Measurements from ENCODE around the gene DUSP10. TPM values are rescaled to one million over a fixed set of nuclear protein-coding genes. Genes with fewer than 3 reads are reported as not detected.

Gene DUSP10
- total and polyA plus RNA-seq, 3 donors from 2014 or later, result 12.3 to 17.4 (median 14.6) TPM

DNA sequence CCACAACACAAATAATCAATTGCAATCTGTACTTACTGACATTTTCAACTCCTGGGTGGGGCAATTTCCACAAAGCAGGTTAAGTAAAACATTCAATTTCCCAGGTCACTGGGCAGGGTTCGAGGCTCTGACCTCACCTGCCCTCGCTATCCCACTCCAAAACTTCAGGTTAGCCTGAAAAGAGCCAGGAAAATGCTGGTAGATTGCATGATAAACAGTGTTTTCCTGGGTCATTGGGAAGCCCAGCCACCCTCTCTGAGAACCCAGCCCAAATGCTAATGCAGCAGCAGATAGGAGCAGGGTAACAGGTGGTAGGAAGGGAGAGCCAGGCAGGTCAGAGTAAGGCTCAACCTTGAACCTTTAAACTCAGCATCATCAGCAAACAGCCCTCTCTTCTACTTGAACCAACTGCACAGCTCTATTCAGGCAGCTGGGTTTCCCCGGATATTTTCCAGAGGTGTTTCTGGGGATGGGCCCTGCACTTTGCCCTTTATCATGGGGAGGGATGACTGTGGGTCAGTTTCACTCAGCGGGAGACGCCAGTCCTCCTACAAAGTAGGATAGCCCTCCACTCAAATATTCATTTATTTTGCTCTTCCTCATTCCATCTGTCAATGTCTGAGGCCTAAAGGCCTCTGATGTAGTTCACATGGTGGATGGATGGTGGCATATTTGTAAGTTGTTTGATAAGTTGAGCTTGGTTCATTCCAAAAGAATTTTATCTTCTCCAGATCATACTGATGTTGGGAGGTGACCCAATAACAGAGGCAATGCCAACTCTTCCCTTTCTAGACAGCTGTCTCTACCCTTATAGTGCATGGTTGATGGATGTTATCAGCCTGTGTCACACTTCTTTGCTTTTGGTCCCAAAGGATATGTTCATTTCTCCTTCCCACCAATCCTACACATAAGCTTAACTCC lies 65.7 kb downstream of the DUSP10 start:
- H3K9me3 ChIP-seq, result no peaks in the 10 kb centered on the region
- H3K4me3 ChIP-seq, result no peak overlapping the region
- 74 to 79% methylated on average over 5 of the region's 5 CpGs for WGBS, 2 donors
- no peak for DNase-seq
- H3K27me3 ChIP-seq, result no peaks in the 10 kb centered on the region
- H3K27ac ChIP-seq, result no peak overlapping the region
- TF ChIP-seq POLR2A (IDR thresholded peaks at IDR 0.05), result no peak
- TF ChIP-seq, protein P1, sequence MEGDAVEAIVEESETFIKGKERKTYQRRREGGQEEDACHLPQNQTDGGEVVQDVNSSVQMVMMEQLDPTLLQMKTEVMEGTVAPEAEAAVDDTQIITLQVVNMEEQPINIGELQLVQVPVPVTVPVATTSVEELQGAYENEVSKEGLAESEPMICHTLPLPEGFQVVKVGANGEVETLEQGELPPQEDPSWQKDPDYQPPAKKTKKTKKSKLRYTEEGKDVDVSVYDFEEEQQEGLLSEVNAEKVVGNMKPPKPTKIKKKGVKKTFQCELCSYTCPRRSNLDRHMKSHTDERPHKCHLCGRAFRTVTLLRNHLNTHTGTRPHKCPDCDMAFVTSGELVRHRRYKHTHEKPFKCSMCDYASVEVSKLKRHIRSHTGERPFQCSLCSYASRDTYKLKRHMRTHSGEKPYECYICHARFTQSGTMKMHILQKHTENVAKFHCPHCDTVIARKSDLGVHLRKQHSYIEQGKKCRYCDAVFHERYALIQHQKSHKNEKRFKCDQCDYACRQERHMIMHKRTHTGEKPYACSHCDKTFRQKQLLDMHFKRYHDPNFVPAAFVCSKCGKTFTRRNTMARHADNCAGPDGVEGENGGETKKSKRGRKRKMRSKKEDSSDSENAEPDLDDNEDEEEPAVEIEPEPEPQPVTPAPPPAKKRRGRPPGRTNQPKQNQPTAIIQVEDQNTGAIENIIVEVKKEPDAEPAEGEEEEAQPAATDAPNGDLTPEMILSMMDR (IDR thresholded peaks at IDR 0.05), result no peak
- no peaks in the 10 kb centered on the region for H3K4me1 ChIP-seq
- intact Hi-C loops (cut with DNase I; ENCODE audit: low total_unique reads), result no loop called here
- no peaks in the 10 kb centered on the region for H3K36me3 ChIP-seq (ENCODE audit: low read depth, missing control alignments)

DNA sequence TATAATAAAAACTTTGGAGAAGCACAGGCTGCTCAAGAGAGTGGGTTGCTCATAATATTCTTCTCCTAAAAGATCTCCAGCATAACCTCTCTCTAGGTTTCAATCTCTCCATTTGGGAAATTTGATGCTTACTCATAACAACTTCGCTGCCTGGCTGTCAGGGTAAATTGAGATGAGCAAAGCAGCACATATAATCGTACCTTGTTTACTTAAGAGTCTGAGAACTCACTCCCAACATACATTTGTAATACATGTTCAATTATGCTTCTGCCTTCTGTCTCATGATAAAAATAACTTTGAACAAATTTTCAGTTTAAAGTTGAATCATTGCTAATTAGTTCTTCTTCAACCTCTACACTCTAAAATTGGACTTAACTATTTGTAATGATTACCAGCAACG lies 68.9 kb downstream of the DUSP10 start:
- Histone ChIP-seq H3K36me3 (ENCODE audit: low read depth, missing control alignments) (no peaks in the 10 kb centered on the region), H3K27me3 (no peaks in the 10 kb centered on the region), H3K4me3 (no peak overlapping the region), H3K4me1 (no peaks in the 10 kb centered on the region), H3K27ac (no peak overlapping the region), H3K9me3 (no peaks in the 10 kb centered on the region)
- DNase-seq, result no peak
- WGBS, 2 donors, result 88 to 91% methylated on average over 3 of the region's 3 CpGs
- TF ChIP-seq, protein P1 (IDR thresholded peaks at IDR 0.05), result no peak
- TF ChIP-seq POLR2A (IDR thresholded peaks at IDR 0.05), result no peak
- intact Hi-C loops (cut with DNase I; ENCODE audit: low total_unique reads), result no loop called here

DNA sequence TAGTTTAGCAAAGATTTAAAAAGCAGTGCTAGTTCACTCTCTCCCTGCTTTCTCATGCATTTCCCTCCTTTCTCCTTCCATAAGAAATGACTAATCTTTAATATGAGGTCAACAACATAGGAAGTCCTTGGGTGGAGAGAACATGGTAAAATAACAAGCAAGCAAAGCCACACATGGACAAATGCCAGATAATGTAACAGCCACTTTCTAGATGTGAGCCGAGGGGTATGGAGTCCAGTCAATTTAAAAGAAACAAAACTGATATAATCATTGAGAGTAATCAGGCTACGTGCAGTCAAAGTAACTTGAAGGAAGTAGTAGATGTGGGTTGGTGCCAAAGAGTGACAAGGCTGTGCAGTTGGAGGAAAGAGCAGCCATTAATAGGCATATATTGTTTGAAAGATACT lies 69.6 kb downstream of the DUSP10 start:
- WGBS, 2 donors, result 74 to 80% methylated on average over 2 of the region's 2 CpGs
- Histone ChIP-seq H3K4me3 (no peak overlapping the region), H3K27me3 (no peaks in the 10 kb centered on the region), H3K9me3 (no peaks in the 10 kb centered on the region), H3K36me3 (ENCODE audit: low read depth, missing control alignments) (no peaks in the 10 kb centered on the region), H3K27ac (no peak overlapping the region), H3K4me1 (no peaks in the 10 kb centered on the region)
- TF ChIP-seq POLR2A (IDR thresholded peaks at IDR 0.05), result no peak
- TF ChIP-seq, protein P1 (IDR thresholded peaks at IDR 0.05), result no peak
- intact Hi-C loops (cut with DNase I; ENCODE audit: low total_unique reads), result no loop called here
- DNase-seq, result no peak

DNA sequence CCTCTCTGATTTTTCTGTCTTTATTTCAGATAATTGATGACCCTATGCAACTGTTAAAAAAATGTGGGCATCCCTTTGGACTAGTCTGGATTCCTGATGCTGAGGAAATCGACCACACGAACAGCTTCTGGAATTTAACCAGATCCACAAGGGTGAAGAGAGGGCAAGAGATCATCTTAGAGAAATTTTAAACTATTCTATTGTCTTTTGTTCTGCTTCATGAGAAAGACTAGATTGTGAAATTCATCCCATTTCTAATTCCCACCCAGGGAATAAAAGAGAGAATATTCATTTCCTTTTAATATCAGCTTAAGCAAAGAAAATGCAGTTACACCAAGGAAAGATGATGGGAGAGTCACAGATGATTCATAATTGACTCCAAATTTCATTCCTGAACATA lies 71.8 kb downstream of the DUSP10 start:
- no peaks in the 10 kb centered on the region for H3K9me3 ChIP-seq
- no peaks in the 10 kb centered on the region for H3K4me1 ChIP-seq
- DNase-seq, result no peak
- H3K27ac ChIP-seq, result no peak overlapping the region
- H3K4me3 ChIP-seq, result no peak overlapping the region
- H3K36me3 ChIP-seq (ENCODE audit: low read depth, missing control alignments), result no peaks in the 10 kb centered on the region
- intact Hi-C loops (cut with DNase I; ENCODE audit: low total_unique reads), result no loop called here
- TF ChIP-seq, protein P1 (IDR thresholded peaks at IDR 0.05), result no peak
- TF ChIP-seq POLR2A (IDR thresholded peaks at IDR 0.05), result no peak
- H3K27me3 ChIP-seq, result no peaks in the 10 kb centered on the region
- WGBS, 2 donors, result 83 to 89% methylated on average over 2 of the region's 2 CpGs

DNA sequence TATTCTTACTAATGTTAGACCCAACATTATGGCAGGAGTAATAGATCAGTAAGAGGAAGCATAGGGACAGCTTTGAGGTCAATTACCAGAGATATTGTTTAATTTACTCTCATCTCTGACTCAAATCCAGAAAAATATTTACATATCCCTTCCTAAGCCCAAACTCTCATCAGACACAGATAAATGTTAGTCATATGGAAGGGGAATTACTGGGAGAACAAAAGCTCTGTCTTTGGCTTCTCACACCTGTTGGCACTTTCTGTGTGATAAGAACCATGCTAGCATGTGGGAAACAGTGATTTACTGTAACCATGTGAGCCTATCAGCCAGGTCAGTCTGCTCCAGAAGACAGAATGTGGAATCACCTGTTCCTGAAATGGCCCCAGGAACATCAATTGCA lies 72.4 kb downstream of the DUSP10 start:
- H3K27me3 ChIP-seq, result no peaks in the 10 kb centered on the region
- H3K4me1 ChIP-seq, result no peaks in the 10 kb centered on the region
- TF ChIP-seq, protein P1 (IDR thresholded peaks at IDR 0.05), result no peak
- TF ChIP-seq POLR2A (IDR thresholded peaks at IDR 0.05), result no peak
- no peaks in the 10 kb centered on the region for H3K36me3 ChIP-seq (ENCODE audit: low read depth, missing control alignments)
- H3K4me3 ChIP-seq, result no peak overlapping the region
- no peak for DNase-seq
- intact Hi-C loops (cut with DNase I; ENCODE audit: low total_unique reads), result no loop called here
- no peak overlapping the region for H3K27ac ChIP-seq
- no peaks in the 10 kb centered on the region for H3K9me3 ChIP-seq
